Left hindlimb (tissue), 1 donor: Measurements from ENCODE around the gene SMC5.
"Not testable (repeated sequence)": the region's sequence is repeated elsewhere in the genome, so short reads cannot be mapped to it uniquely, and the experiment has no call there.

ENCODE experiments used
- DNase-seq: peaks from one replicate; pipeline ENCODE4 v3.0.0-alpha.2; 2018

The SMC5 gene

DNA sequence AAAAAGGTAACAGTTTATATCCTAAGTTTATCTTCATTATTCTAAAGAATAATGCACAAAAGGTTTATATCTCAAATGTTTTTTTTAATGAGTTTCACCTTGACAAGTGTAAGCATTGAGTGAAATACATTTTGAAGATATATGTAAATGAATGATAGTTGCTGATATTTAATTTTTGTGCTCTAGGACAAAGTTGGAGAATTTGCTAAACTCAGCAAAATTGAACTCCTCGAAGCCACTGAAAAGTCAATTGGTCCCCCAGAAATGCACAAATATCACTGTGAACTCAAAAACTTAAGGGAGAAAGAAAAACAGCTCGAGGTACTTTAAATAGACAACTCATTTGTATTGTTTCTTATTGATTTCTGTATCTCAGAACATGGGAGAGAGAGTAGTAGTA is 19.5 kb downstream of the SMC5 start:
- DNase-seq, result no peak

DNA sequence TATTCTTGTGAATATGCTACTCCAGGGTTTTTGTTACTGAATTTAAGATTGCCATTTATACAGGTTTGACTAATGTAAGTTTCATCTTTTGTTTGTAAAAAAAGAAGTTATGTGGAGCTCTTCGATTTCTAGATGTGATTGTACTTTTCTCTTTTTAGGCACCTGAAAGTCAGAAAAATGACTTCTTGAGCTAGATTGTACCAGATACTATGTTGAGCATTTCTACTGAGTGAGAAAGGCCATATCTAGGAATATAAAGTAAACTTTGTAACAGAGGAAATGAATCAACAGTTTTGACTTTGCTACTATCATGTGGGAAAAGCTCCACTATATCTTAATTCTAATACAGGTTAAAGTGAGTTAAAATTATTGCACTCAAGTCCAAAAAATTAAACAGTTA is 25.1 kb downstream of the SMC5 start:
- DNase-seq, result no peak

DNA sequence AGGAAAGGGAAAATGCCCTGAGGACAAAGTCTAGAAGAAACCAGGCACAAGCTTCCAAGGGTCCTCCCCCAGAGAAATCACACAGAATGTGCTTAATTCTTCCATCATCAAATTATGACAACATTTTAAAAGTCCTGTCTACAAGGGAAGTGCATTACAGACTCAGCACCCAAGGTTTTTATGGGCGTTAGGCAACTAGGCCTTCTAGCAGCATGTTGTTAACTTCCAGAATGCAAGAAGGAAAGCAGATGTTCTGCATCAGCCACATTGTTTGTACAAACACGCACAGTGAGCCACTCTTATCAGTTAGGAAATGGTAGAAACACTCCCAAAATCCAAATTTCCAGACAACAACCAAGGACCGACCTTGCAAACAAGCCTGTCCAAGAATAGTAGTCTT is 26.5 kb downstream of the SMC5 start:
- DNase-seq, result no peak

DNA sequence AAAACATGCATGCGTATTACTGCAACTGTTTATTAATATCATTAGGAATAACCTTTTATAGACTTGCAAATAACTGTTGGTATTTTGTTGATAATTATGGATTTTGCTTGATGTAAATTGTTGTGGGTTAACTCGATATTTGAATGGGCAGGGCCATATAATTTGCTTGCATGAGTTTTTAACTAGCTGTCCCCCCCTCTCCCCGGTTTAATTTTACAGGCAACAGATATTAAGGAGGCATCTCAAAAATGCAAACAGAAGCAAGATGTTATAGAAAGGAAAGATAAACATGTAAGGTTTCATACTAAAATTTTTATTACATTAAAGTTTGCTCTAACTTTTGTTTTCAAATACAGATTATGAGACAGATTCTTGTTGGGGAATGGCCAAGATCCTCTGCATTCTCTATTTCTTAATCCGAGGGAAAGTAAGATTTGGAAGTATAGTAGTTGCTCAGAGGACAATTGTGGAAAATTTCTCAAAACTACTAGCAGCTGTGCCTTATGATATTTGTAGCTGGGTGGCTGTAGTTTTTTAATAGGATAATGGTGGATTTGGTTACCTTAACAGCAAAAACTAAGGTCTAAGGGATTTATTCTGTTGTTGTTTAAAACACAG is 27.3 kb downstream of the SMC5 start:
- DNase-seq, result no peak

DNA sequence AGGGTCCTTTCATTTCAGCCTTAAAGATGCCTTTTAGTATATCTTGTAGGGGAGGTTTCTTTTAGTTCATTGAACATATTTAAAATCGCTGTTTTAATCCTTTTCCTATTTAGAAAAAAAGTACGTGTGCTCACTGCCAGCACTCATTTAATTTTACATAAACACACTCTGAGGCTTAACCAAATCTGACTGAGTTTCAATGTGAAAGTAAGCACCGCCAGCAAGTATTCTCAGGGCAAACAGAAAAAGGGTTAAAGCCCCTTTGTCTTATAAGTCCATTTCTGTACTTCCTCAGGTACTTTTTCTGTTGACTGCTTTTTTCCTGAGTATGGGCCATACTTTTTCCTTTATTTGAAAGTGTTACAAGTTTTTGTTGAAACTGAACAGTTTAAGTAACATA is 31.8 kb downstream of the SMC5 start:
- DNase-seq, result no peak

DNA sequence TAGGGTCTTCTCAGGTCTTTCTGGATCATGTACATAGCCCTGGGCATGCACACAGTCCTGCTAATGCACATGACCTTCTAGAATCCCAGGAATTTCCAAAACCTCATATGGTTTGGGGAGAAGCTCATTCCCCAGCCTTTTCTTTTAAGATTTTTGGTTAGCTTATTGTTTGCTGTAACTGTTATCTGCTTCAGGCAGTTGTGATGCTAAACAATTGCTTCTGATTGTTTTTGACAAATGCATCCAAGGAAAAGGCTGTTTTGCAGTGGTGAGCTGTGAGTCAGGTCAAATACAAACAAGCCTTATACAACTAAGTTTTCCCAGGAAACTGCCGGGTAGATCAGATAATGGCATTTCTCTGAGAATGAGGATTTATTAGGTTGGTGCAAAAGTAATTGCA is 32.7 kb downstream of the SMC5 start:
- DNase-seq, result no peak

DNA sequence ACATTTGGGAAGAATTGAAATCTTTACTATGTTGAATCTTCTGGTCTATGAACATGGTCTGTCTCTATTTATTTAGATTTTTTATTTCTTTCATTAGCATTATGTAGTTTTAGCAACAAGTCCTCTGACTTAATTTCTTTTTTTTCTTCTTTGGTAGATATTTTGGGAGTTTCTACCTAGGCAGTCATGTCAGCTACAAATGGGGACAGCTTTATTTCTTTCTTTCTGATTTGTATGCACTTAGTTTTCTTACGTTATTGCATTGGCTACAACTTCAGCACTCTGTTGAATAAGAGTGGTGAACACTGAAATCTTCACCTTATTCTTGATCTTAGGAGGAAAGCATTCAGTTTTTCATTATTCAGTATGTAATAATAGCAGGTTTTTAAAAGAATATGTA is 33.5 kb downstream of the SMC5 start:
- DNase-seq, result no peak

DNA sequence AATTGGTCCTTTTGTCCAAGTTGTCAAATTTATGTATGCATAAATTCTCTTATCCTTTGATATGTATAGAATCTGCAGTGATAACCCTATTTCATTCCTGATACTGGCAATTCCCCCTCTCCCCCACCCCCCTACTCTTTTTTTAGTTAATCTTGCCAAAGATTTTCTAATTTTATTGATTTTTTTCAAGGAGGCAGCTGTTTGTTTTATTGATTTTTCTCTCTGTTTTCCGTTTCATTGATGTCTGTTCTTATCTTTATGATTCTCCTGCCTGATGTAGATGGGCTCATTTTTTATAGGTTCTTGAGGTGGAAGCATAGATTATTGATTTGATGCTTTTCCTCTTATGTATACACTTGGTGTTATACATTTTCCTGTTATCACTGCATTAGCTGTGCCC is 34.4 kb downstream of the SMC5 start:
- no peak for DNase-seq

DNA sequence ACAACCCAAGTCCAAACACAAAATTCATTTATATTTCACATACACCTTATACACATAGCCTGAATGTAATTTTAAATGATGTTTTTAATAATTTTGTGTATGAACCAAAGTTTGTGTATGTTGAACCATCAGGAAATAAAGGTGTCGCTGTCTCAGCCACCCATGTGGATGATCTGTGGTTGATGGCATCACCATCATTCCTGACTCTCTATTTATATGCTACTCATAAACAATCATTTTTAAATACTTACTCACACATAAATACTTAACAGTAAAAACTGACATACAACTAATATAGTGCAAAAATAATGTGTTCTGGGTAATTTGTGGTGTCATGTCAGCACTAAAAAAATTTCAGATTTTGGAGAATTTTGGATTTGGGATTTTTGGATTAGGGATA is 38.4 kb downstream of the SMC5 start:
- DNase-seq, result no peak

DNA sequence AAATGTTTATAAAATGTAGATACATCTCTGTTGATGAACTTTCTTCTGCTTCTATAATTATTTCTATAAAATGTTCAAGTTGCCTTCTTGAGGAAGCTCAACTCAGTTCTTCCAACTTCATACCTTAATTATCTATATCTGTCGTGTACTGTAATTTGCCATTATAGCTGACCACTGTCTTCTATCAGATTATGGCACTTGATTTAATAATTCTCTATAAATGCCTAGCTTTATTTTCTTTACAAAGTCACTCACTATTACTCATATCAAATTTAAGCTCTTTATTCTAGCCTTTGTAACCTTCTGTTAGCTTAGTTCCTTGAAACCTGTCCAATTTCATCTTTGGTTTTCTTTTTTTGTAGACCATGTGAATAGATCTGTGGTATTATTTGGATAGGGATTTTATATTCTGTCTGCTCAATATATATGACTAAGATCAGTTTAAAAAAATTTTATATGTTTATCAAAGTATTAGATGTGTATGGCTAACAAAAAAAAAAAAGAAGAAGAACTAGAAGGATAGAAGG is 39.5 kb downstream of the SMC5 start:
- DNase-seq, result no peak

DNA sequence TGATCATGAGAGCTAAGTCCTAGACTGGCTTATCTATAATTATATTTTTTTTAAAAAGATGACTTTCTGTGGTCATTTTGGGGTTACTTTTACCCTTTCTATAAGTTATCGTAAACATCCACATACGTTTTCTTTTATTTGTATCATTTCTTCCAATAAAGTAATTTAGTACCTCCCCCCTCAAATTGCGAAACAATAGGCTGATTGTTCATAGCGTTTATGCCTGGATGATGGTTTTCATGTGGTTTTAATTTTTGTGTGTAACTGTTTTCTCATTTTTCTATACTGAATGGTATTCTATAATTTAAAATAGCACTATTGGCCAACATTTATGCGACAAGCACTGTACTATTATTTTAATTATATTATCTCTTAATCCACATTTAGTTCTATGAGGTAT is 44.5 kb downstream of the SMC5 start:
- DNase-seq, result no peak

DNA sequence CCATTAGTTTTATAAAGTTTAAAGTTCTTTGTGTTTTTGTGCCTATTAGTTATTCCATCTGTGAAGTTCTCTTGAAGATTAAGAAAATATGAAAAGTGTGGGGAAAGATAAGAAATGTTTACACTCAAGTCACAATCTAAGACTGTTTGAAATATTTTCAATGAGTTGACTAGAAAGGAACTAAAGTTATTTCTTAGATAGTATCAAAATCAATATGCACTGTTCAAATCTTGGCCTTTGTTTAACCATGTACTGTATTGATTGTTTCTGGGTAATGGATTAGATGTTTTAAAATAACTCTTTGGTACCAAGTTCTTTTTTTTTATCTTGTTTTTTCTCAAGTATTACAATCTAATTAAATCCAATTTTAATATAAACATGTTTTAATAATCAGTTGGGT is 46.0 kb downstream of the SMC5 start:
- no peak for DNase-seq

DNA sequence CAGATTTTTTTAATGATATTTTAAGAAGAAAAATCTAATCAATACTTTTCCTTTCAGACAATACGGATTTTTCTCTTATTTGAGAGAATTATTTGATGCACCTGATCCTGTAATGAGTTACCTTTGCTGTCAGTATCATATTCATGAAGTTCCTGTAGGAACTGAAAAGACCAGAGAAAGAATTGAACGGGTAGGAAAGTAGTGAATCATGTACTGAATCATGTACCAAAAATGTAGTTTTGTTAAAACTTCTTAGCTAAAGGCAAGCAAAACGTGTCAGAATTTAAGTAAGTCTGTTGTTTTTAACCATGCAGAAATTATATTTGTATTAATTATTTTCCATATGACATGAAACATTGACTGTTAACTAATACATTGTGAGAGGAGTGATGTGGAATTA is 56.6 kb downstream of the SMC5 start:
- DNase-seq, result no peak

DNA sequence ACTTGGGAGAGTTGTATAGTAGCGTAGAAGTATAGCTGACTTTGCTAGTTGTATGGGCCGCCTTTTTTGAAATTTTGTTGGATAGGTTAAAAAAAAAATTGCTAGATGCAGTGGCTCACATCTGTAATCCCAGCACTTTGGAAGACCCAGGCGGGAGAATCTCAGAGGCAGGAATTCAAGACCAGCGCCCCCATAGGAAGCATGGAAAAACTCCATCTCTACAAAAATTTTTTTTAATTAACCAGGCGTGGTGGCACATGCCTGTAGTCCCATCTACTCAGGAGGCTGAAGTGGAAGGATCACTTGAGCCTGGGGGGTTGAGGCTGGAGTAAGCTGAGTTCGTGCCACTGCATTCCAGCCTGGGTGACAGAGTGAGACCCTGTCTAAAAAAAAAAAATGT is 59.2 kb downstream of the SMC5 start:
- no peak for DNase-seq

DNA sequence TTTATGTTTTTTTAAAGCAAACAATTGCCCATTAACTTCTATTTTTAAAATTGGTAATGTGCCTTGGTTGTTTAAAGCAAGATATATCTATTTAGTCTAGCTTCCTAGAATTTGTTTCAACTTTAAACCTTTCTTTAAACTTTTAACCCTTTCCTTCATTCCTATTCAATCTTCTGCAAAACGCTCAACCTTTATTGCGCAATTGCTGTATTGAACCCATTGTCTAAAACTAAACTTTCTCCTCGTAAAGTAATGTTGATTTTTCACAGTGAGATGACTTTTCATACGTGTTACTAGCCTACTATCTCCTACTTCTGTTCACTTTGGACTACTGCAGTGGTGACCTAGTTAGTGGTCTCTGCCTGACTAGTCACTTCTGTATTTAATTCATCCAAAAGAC is 63.3 kb downstream of the SMC5 start:
- no peak for DNase-seq

DNA sequence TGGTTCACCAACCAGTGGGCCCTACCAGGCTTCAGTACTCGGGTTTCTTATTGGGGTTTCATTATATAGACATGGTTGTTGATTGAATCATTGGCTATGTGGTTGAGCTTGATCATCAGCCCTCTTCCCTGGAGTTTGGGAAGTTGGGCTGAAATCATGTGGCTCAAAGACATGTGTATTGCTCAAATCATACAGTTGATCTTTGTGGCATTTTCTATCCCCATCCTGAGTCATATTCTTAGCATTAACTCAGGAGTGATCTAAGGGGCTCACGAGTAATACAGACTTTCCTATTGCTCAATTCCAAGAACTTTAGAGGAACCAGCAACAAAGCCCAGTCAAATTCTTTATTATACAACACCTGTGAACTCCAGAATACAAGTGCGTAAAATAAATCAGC is 66.2 kb downstream of the SMC5 start:
- DNase-seq, result no peak

DNA sequence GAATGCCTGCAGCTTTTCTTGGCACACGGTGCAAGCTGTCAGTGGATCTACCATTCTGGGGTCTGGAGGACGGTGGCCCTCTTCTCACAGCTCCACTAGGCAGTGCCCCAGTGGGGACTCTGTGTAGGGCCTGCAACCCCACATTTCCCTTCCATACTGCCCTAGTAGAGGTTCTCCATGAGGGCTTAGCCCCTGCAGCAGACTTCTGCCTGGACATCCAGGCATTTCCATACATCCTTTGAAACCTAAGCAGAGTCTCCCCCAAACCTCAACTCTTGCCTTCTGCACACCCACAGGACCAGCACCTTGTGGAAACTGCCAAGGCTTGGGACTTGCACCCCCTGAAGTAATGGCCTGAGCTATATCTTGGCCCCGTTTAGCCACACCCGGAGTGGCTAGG is 69.8 kb downstream of the SMC5 start:
- DNase-seq, result not testable (repeated sequence)

DNA sequence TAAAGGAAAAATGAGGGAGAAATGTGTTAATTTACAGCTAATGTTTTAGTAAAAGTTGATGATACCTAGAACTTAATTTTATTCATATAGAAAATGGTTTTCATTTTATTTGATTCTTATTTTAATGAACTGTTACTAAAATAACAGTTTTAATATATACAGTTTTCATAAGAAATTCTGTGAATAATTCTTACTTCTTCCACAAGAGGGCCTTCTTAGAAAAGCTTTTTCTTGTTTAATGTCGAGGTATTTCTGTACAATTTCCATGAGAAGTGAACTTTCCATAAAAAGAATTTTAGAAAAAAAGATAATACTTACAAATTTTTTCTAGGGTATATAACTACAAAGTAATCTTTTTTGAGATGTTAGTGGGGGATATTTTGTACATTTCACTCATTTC is 81.8 kb downstream of the SMC5 start:
- no peak for DNase-seq

DNA sequence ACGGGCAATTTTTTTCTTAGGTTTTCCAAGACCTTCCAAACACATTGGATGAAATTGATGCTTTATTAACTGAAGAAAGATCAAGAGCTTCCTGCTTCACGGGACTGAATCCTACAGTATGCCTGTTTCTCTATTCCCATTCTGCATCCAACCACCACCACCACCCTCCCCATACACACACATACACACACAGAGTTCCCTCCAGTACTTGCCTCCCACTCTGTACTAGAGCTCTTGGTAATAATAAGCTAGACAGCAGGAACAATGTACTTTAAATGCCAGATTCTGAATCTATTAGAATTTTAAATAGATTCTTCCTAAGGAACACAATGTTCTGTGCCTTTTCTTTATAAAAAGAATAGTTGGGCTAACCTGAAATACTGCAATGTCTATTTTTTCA is 88.3 kb downstream of the SMC5 start:
- DNase-seq, result no peak

DNA sequence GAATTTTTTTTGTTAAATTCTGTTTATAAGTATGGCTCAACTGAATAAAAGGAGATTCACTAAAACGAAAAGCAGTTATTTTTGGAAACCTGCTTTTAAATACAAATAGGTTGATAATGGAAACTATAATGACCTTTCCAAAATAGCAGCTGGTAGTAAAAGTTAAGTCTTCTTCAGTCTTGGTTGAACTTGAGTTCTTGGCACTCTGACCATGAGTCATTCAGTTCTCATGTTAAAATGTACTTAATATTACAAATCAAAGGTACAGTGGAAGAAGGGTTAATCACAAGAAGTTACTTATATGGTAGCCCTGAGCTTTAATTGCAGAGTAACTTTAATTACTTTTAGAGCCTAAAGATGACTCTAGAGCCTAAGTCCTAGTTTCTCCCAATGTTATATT is 93.6 kb downstream of the SMC5 start:
- no peak for DNase-seq

DNA sequence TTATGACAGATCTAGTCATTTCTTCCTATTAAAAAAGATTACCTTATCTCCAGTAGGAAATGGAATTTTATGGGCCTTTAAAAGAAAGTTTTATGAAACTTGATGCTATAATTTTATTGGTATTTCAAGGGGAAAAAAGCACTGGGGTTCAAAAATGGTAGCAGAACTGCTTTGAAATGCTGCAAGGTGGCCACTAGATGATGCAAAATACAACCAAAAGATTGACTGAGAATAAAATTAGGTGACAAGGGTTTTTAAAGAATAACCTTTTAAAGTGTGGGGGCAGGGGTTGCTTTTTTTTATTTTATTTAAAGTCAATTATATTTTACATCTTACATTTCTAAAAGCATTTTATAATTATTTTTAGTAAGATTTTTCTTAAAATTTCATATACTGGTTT is 94.0 kb downstream of the SMC5 start:
- no peak for DNase-seq

DNA sequence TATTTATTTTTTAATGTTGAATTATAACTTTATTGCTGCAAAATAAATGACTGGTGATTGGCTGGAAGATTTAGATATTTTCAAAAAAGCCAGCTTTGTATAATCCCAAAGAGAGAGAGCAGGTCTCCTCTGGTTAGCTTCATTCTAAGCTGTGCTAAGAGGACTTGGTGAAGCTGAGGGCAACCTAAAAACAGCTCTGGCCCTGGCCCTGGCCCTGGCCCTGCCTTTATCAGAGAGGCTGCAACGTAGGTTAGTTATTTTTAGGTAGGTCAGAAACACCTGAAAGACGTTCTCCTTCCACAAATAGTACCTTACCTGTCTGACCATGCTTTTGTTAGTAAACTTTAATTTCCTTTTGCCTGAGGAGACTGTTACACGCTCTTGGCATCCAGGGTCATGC is 97.0 kb downstream of the SMC5 start:
- no peak for DNase-seq

DNA sequence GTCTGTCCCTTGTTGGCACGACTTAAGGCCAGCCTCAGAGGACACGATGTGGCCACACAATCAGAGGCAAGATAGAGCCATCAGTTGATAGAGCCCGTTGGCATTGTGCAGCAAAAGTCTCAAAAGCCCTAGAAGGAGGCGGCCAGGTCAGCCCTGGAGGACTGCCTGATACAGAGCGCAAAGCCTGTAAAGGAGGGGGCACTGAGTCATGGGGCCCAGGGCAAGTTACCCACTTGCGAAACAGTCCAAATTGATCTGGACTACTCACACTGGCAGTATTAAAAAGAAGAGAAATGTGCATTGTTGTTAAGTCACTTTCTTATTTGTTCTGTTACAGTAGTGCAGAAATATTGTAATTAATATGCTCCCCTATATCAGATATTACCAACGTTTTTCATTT is 104.2 kb downstream of the SMC5 start:
- no peak for DNase-seq

DNA sequence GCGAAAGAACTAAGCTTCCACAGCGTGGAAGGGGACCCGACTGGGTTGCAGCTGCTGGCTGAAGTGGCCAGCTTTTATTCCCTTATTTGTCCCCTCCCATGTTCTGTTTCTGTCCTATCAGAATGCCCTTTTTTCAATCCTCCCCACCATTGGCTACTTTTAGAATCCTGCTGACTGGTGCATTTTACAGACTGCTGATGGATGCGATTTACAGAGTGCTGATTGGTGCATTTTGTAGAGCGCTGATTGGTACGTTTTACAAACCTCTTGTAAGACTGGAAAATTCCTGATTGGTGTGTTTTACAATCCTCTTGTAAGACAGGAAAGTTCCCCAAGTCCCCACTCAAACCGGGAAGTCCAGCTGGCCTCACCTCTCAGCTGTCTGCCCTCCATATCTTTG is 105.0 kb downstream of the SMC5 start:
- DNase-seq, result no peak

DNA sequence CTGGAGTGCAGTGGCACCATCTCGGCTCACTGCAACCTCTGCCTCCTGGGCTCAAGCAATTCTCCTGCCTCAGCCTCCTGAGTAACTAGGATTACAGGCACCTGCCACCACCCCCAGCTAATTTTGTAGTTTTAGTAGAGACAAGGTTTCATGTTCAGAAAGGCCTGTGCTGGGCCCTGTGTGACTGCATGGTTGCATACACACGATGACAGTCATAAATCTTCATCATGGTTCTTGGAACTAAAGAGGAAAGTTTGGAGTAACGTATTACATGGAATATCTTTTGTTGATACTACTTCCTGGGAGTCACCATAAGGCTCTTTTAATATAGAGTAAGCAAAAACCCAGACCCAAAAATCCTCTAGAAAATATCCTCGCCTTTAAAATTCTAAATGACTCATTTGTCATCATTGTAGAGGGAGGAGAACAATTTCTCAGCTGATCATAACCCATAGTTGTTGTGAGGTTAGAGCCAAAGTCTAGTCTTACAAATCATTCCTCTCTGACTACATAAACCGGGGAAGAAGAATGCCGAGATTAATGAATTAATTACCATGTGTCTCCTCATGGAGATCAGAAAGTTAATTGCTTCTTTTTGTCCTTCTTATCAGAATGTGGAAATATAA is 108.6 kb downstream of the SMC5 start:
- DNase-seq, result no peak
